GM19397 (cell line): ENCODE results near the gene HSD3B1.
"Not testable (repeated sequence)": the region's sequence is repeated elsewhere in the genome, so short reads cannot be mapped to it uniquely, and the experiment has no call there.

ENCODE experiments used
- ATAC-seq: cut with Tn5 transposase; IDR thresholded peaks from one replicate; pipeline ENCODE4 v1.9.1; 2021; ENCODE audit warnings: mild to moderate bottlenecking, moderate library complexity; ENCODE audit not compliant: unreplicated experiment

Gene HSD3B1

GRCh38 chr1:119551218-119551617 is 44.2 kb downstream of the HSD3B1 start:
- no peak for ATAC-seq

GRCh38 chr1:119552656-119553055 is 45.6 kb downstream of the HSD3B1 start:
- ATAC-seq, result not testable (repeated sequence)

- ATAC-seq, result not testable (repeated sequence)
These were observed 46.5 kb downstream of the HSD3B1 start for GRCh38 chr1:119553302-119554071.

GRCh38 chr1:119554183-119554582 is 47.2 kb downstream of the HSD3B1 start:
- no peak for ATAC-seq

- ATAC-seq, result no peak
These were observed 49.4 kb downstream of the HSD3B1 start for GRCh38 chr1:119556423-119556822.

GRCh38 chr1:119560402-119560801 is 53.4 kb downstream of the HSD3B1 start:
- not testable (repeated sequence) for ATAC-seq

- ATAC-seq, result no peak
These were observed 57.5 kb downstream of the HSD3B1 start for GRCh38 chr1:119564548-119564947.
